SK-N-SH (cell line): ENCODE measurements around the gene DNAJB11. TPM values are rescaled to one million over a fixed set of nuclear protein-coding genes. Genes with fewer than 3 reads are reported as not detected.
A peak's percentile ranks its signal among the peaks of the same experiment; 100 is the strongest.

Experiments
- CTCF ChIA-PET: fragments of 300-600, 350-600 bp; formaldehyde crosslinking; extraction: SDS; loops from one replicate; lab custom pipeline; 2021; lab: Yijun Ruan, JAX
- POLR2A ChIA-PET: fragments of 350-600 bp; sonication (Branson Sonifier 250); formaldehyde crosslinking; extraction: SDS; loops from one replicate; lab custom pipeline; 2020; ENCODE audit warnings: antibody characterized with exemption, inconsistent platforms; lab: Yijun Ruan, JAX
- DNase-seq: peaks from one replicate; pipeline ENCODE4 v3.0.0; 2012
- H2AFZ ChIP-seq: fragments of 200-600 bp; sonication (generic); 2 replicates; pipeline ENCODE4 v1.8.1; 2016; ENCODE audit warnings: antibody characterized with exemption, mild to moderate bottlenecking, low read depth
- H3F3A ChIP-seq: fragments of 200-600 bp; sonication (generic); replicated peaks from 2 replicates; pipeline ENCODE3; 2016; ENCODE audit warnings: antibody characterized with exemption, mild to moderate bottlenecking; ENCODE audit not compliant: insufficient read depth
- H3K27ac ChIP-seq, 2 experiments: fragments of 200-500 bp in 1 of 2; fragments of 200-600 bp in 1 of 2; sonication (Bioruptor generic) in 1 of 2; sonication (generic), shearing (Covaris generic) in 1 of 2; 2 replicates each; pipeline versions ENCODE4 v1.5.1 to v1.6.1; 2014 to 2016; ENCODE audit warnings: low read depth in 2 of 2, inconsistent platforms in 1 of 2, low read length in 1 of 2, mild to moderate bottlenecking in 1 of 2, mixed read lengths in 1 of 2
- H3K27me3 ChIP-seq: fragments of 200-600 bp; sonication (generic), shearing (Covaris generic); 2 replicates; pipeline ENCODE4 v1.6.1; 2016; ENCODE audit warnings: mixed run types; ENCODE audit not compliant: insufficient read depth
- H3K36me3 ChIP-seq, 2 experiments: fragments of 200-500 bp in 1 of 2; fragments of 200-600 bp in 1 of 2; sonication (Bioruptor generic) in 1 of 2; sonication (generic) in 1 of 2; replicated peaks in 1 of 2; 2 replicates each; pipeline versions ENCODE3 to v1.5.1; 2014 to 2016; ENCODE audit warnings: low read length in 1 of 2, mild to moderate bottlenecking in 1 of 2; ENCODE audit not compliant: insufficient read depth in 2 of 2, control insufficient read depth in 1 of 2
- H3K4me1 ChIP-seq, 2 experiments: fragments of 200-500 bp in 1 of 2; fragments of 200-600 bp in 1 of 2; sonication (Bioruptor generic) in 1 of 2; sonication (generic), shearing (Covaris generic) in 1 of 2; 2 replicates each; pipeline versions ENCODE4 v1.5.1 to v1.6.1; 2014 to 2016; ENCODE audit warnings: low read depth in 1 of 2, low read length in 1 of 2, mixed run types in 1 of 2; ENCODE audit not compliant: insufficient read depth in 2 of 2, control insufficient read depth in 1 of 2
- H3K4me2 ChIP-seq: fragments of 200-600 bp; sonication (generic), shearing (Covaris generic); 2 replicates; pipeline ENCODE4 v1.6.1; 2017; ENCODE audit warnings: mixed run types
- H3K4me3 ChIP-seq, 2 experiments: fragments of 200-500 bp in 1 of 2; fragments of 200-600 bp in 1 of 2; sonication (Bioruptor generic) in 1 of 2; sonication (generic), shearing (Covaris generic) in 1 of 2; 2 replicates each; pipeline versions ENCODE4 v1.5.1 to v1.8.1; 2014 to 2016; ENCODE audit warnings: low read depth in 2 of 2, inconsistent platforms in 1 of 2, low read length in 1 of 2, mild to moderate bottlenecking in 1 of 2, mixed read lengths in 1 of 2, moderate library complexity in 1 of 2
- H3K79me2 ChIP-seq: fragments of 200-600 bp; sonication (generic); 2 replicates; pipeline ENCODE4 v1.8.1; 2017; ENCODE audit warnings: mild to moderate bottlenecking; ENCODE audit not compliant: insufficient read depth
- H3K9ac ChIP-seq: fragments of 200-600 bp; sonication (generic); 2 replicates; pipeline ENCODE4 v1.6.1; 2017; ENCODE audit warnings: mixed run types
- H3K9me2 ChIP-seq: fragments of 200-600 bp; sonication (generic); 2 replicates; pipeline ENCODE4 v1.6.1; 2017; ENCODE audit warnings: mixed run types
- H3K9me3 ChIP-seq: fragments of 200-600 bp; sonication (generic); 2 replicates; pipeline ENCODE4 v1.6.1; 2017; ENCODE audit warnings: mixed run types, mild to moderate bottlenecking, moderate library complexity
- H4K20me1 ChIP-seq: fragments of 200-600 bp; sonication (generic); 2 replicates; pipeline ENCODE4 v1.6.1; 2017; ENCODE audit warnings: mild to moderate bottlenecking, mixed run types; ENCODE audit not compliant: insufficient read depth
- CHD2 ChIP-seq: fragments of 150-350 bp; IDR thresholded peaks from 2 replicates; pipeline ENCODE4 v1.6.1; 2018; ENCODE audit warnings: low read length; ENCODE audit not compliant: partially characterized antibody
- ELF1 ChIP-seq: IDR thresholded peaks from 2 replicates; pipeline ENCODE4 v1.4.0; 2012
- EP300 ChIP-seq, 2 experiments: IDR thresholded peaks; 2 replicates each; pipeline versions ENCODE4 v1.4.0 to v1.6.1; 2012; ENCODE audit warnings: borderline replicate concordance in 1 of 2, low read depth in 1 of 2, low read length in 1 of 2
- EZH2phosphoT487 ChIP-seq: fragments of 200-600 bp; sonication (generic); IDR thresholded peaks from 2 replicates; pipeline ENCODE4 v1.6.1; 2017; ENCODE audit warnings: low read depth, mixed run types, mild to moderate bottlenecking, antibody characterized with exemption, moderate library complexity, borderline replicate concordance
- FOSL2 ChIP-seq: IDR thresholded peaks from 2 replicates; pipeline ENCODE4 v1.4.0; 2012; ENCODE audit warnings: low read depth, mild to moderate bottlenecking, moderate library complexity, borderline replicate concordance
- FOXJ3 ChIP-seq: sonication (generic); formaldehyde crosslinking; IDR thresholded peaks from 2 replicates; pipeline ENCODE4 v1.5.1; 2020; ENCODE audit warnings: mild to moderate bottlenecking, missing genetic modification reagents
- GABPA ChIP-seq: IDR thresholded peaks from 2 replicates; pipeline ENCODE4 v1.4.0; 2012; ENCODE audit warnings: low read depth, mild to moderate bottlenecking
- GATA2 ChIP-seq: sonication (generic); formaldehyde crosslinking; IDR thresholded peaks from 2 replicates; pipeline ENCODE4 v1.5.0; 2020; ENCODE audit warnings: mild to moderate bottlenecking, missing genetic modification reagents
- IRF3 ChIP-seq: fragments of 150-350 bp; IDR thresholded peaks from 2 replicates; pipeline ENCODE4 v1.6.1; 2016; ENCODE audit warnings: mild to moderate bottlenecking, low read depth, low read length
- JUND ChIP-seq: IDR thresholded peaks from 2 replicates; pipeline ENCODE4 v1.4.0; 2012
- MXI1 ChIP-seq: IDR thresholded peaks from 2 replicates; pipeline ENCODE4 v1.6.1; 2012; ENCODE audit warnings: mild to moderate bottlenecking, low read depth, low read length, improper control_type of control experiment
- NFIC ChIP-seq: IDR thresholded peaks from 2 replicates; pipeline ENCODE4 v1.4.0; 2012; ENCODE audit warnings: borderline replicate concordance
- POLR2AphosphoS5 ChIP-seq: IDR thresholded peaks from 2 replicates; pipeline ENCODE4 v1.6.1; 2012; ENCODE audit warnings: low read depth, low read length
- RAD21 ChIP-seq: IDR thresholded peaks from 2 replicates; pipeline ENCODE4 v1.6.1; 2012; ENCODE audit warnings: mild to moderate bottlenecking, low read length
- RCOR1 ChIP-seq: fragments of 150-350 bp; IDR thresholded peaks from 2 replicates; pipeline ENCODE4 v1.6.1; 2017; ENCODE audit warnings: antibody characterized with exemption, low read length
- SIN3A ChIP-seq: IDR thresholded peaks from 2 replicates; pipeline ENCODE4 v1.6.1; 2012; ENCODE audit warnings: low read depth, mild to moderate bottlenecking, low read length, moderate library complexity, borderline replicate concordance
- TAF1 ChIP-seq: IDR thresholded peaks from 2 replicates; pipeline ENCODE4 v1.6.1; 2012; ENCODE audit warnings: low read depth, mild to moderate bottlenecking, low read length, moderate library complexity, borderline replicate concordance
- TCF12 ChIP-seq: IDR thresholded peaks from 2 replicates; pipeline ENCODE4 v1.4.0; 2012
- USF1 ChIP-seq: IDR thresholded peaks from 2 replicates; pipeline ENCODE4 v1.4.0; 2012; ENCODE audit warnings: low read depth, borderline replicate concordance
- YY1 ChIP-seq: IDR thresholded peaks from 2 replicates; pipeline ENCODE4 v1.4.0; 2012; ENCODE audit warnings: low read depth, mild to moderate bottlenecking
- WGBS: methylation state at CpG from one replicate; pipeline ENCODE4 v1.1.6; 2017; ENCODE audit warnings: low lambda C conversion rate; 5-methylcytosine and 5-hydroxymethylcytosine counted together
- polyA plus RNA-seq, 3 experiments: library from polyadenylated mRNA; depleted of rRNA; stranded (reverse); fragments of >200 nt; gene quantifications; 2 replicates each; pipeline ENCODE4 v1.2.3, GENCODE V29; 2012
- TF ChIP-seq, protein P1 (sequence below): IDR thresholded peaks from 2 replicates; pipeline ENCODE4 v1.6.1; 2012; ENCODE audit warnings: mild to moderate bottlenecking, low read depth, low read length, moderate library complexity

DNAJB11 gene
- polyA plus RNA-seq, 1 of the 3 experiments (the other 2 are of a cell fraction) = 33.3 TPM

- H3K27ac ChIP-seq = peak overlapping the region in 1 of 2 experiments; percentile 98; a peak in 2 of 4 replicates
- no peaks in the 10 kb centered on the region for H3K9me3 ChIP-seq
- no peak overlapping the region for H3K9ac ChIP-seq
- peaks cover 13% of the 10 kb centered on the region for H3F3A ChIP-seq
- H3K4me1 ChIP-seq = peaks cover 4 to 14% of the 10 kb centered on the region in 2 experiments
- H2AFZ ChIP-seq = no peak overlapping the region
- H4K20me1 ChIP-seq = no peaks in the 10 kb centered on the region
- H3K4me2 ChIP-seq = no peak overlapping the region
- H3K79me2 ChIP-seq = no peaks in the 10 kb centered on the region
- CTCF ChIA-PET = interaction anchor here (0.8 to 14.3 kb wide), 5 partner anchors 8 to 274 kb away, joined by 3 to 242 read pairs (median 4); no protein-coding TSS in a partner anchor
- 25% methylated on average over 1 of the region's 1 CpG for WGBS
- H3K27me3 ChIP-seq = no peaks in the 10 kb centered on the region
- no peak overlapping the region for H3K4me3 ChIP-seq
- H3K9me2 ChIP-seq = no peaks in the 10 kb centered on the region
- POLR2A ChIA-PET = interaction anchor here (1.2 kb wide), 2 partner anchors 251 to 595 kb away, joined by 3 read pairs; partner anchors contain the start of gene TRA2B
- no peaks in the 10 kb centered on the region for H3K36me3 ChIP-seq
- DNase-seq = peak; percentile 68
- no peak for TF ChIP-seq ELF1
- no peak for TF ChIP-seq NFIC
- no peak for TF ChIP-seq YY1
- TF ChIP-seq USF1 = no peak
- TF ChIP-seq EZH2phosphoT487 = no peak
- peak; percentile 72 for TF ChIP-seq CHD2
- TF ChIP-seq FOXJ3 = peak; percentile 84
- peak; percentile 61 for TF ChIP-seq TCF12
- no peak for TF ChIP-seq FOSL2
- peak; percentile 89 for TF ChIP-seq GATA2 (CRISPR knock-in tag)
- peak in 1 of 2 experiments; percentile 93; a peak in 2 of 4 replicates for TF ChIP-seq EP300 (IDR thresholded peaks at IDR 0.05; ENCODE audit: borderline replicate concordance in 1 of 2, low read depth in 1 of 2, low read length in 1 of 2)
- TF ChIP-seq RAD21 = peak; percentile 48
- TF ChIP-seq RCOR1 = peak; percentile 73; the same call in 1 of the 2 replicates
- TF ChIP-seq MXI1 = peak; percentile 56; the same call in 1 of the 2 replicates
- TF ChIP-seq TAF1 = no peak
- TF ChIP-seq JUND = no peak
- TF ChIP-seq, all 33 proteins: peak for 8
Observed at GRCh38 chr3:186532598-186533072, 37.9 kb upstream of the DNAJB11 start.

DNA sequence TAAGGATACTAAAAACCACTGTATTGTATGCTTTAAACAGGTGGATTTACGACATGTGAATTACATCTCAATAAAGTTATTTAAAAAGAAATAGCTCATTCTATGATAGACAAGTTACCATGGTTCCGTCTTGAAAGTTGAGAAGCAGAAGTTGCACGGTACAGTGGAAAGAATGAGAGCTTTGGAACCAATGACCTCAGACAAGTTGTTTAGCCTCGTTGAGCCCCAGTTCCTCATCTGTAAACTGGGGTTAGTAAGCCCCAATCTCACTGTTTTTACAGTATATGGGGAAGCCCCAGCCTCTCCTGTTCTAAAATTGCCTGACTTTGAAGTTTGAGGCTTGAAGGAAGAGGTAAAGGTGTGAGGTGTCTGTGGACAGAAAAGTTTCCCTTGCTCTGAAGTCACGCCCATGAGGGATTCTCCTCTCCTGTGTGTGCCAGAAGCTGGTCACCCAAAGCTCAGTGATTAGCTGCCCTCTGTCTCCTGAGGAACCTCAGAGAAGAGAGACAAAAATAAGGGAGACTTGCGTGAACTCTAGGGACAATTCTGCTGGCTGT lies 36.3 kb upstream of the DNAJB11 start:
- no peak overlapping the region for H2AFZ ChIP-seq
- POLR2A ChIA-PET = no interaction called here
- 84% methylated on average over 6 of the region's 6 CpGs for WGBS
- TF ChIP-seq, protein P1, sequence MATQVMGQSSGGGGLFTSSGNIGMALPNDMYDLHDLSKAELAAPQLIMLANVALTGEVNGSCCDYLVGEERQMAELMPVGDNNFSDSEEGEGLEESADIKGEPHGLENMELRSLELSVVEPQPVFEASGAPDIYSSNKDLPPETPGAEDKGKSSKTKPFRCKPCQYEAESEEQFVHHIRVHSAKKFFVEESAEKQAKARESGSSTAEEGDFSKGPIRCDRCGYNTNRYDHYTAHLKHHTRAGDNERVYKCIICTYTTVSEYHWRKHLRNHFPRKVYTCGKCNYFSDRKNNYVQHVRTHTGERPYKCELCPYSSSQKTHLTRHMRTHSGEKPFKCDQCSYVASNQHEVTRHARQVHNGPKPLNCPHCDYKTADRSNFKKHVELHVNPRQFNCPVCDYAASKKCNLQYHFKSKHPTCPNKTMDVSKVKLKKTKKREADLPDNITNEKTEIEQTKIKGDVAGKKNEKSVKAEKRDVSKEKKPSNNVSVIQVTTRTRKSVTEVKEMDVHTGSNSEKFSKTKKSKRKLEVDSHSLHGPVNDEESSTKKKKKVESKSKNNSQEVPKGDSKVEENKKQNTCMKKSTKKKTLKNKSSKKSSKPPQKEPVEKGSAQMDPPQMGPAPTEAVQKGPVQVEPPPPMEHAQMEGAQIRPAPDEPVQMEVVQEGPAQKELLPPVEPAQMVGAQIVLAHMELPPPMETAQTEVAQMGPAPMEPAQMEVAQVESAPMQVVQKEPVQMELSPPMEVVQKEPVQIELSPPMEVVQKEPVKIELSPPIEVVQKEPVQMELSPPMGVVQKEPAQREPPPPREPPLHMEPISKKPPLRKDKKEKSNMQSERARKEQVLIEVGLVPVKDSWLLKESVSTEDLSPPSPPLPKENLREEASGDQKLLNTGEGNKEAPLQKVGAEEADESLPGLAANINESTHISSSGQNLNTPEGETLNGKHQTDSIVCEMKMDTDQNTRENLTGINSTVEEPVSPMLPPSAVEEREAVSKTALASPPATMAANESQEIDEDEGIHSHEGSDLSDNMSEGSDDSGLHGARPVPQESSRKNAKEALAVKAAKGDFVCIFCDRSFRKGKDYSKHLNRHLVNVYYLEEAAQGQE = no peak
- TF ChIP-seq GABPA (no peak), SIN3A (no peak), RAD21 (no peak), TAF1 (no peak), FOXJ3 (no peak), IRF3 (no peak), YY1 (no peak), POLR2AphosphoS5 (no peak), CHD2 (no peak)

More for the DNA sequence above, 36.3 kb upstream of the DNAJB11 start:
- Histone ChIP-seq H3K79me2 (no peaks in the 10 kb centered on the region), H3K4me3 (no peak overlapping the region), H3K4me1 (peaks cover 4 to 16% of the 10 kb centered on the region in 2 experiments), H3K4me2 (no peak overlapping the region), H4K20me1 (no peaks in the 10 kb centered on the region), H3K9me2 (no peaks in the 10 kb centered on the region), H3K9ac (no peak overlapping the region), H3K27me3 (no peaks in the 10 kb centered on the region), H3K27ac (no peak overlapping the region), H3K9me3 (no peaks in the 10 kb centered on the region), H3F3A (peaks cover 14% of the 10 kb centered on the region), H3K36me3 (no peaks in the 10 kb centered on the region)
- CTCF ChIA-PET = interaction anchor here (2.2 to 14.3 kb wide), 2 partner anchors 275 to 551 kb away, joined by 10 to 242 read pairs; no protein-coding TSS in a partner anchor
- DNase-seq = no peak
